AG04450 (cell line): Measurements from ENCODE around the gene TARBP1. TPM values are rescaled to one million over a fixed set of nuclear protein-coding genes. Genes with fewer than 3 reads are reported as not detected.
"Not testable (repeated sequence)": the region's sequence is repeated elsewhere in the genome, so short reads cannot be mapped to it uniquely, and the experiment has no call there.

Source experiments
- CTCF ChIA-PET: fragments of 300-600, 350-600 bp; formaldehyde crosslinking; extraction: SDS; loops from one replicate; lab custom pipeline; 2022; ENCODE audit warnings: antibody characterized with exemption, inconsistent platforms; lab: Charles Lee
- POLR2A ChIA-PET: fragments of 350-600 bp; formaldehyde crosslinking; extraction: SDS; loops from one replicate; lab custom pipeline; 2021; ENCODE audit warnings: antibody characterized with exemption, inconsistent platforms; lab: Yijun Ruan, JAX
- DNase-seq: peaks from one replicate; pipeline ENCODE4 v3.0.0-alpha.2; 2011; ENCODE audit warnings: low read depth, low spot score
- H3K27ac ChIP-seq: one replicate; pipeline ENCODE4 v1.5.1; 2012; ENCODE audit warnings: low read depth, low read length, control low read depth
- H3K27me3 ChIP-seq: one replicate; pipeline ENCODE4 v1.6.0; 2012; ENCODE audit warnings: low read length; ENCODE audit not compliant: control insufficient read depth, insufficient read depth
- H3K4me3 ChIP-seq: 2 replicates; pipeline ENCODE4 v1.5.1; 2011; ENCODE audit warnings: mild to moderate bottlenecking, low read depth, low read length, control low read depth
- H3K9me3 ChIP-seq: 2 replicates; pipeline ENCODE4 v1.5.1; 2012; ENCODE audit warnings: low read length; ENCODE audit not compliant: control insufficient read depth, insufficient read depth
- CTCF ChIP-seq: IDR thresholded peaks from 2 replicates; pipeline ENCODE4 v1.5.1; 2011; ENCODE audit warnings: low read depth, low read length, control low read depth, inconsistent platforms
- polyA plus RNA-seq: library from polyadenylated mRNA; depleted of rRNA; stranded (reverse); fragments of >200 nt; gene quantifications from 2 replicates; pipeline ENCODE4 v1.2.3, GENCODE V29; 2011

The TARBP1 gene
- polyA plus RNA-seq, 1 experiment: 22.6 TPM

DNA sequence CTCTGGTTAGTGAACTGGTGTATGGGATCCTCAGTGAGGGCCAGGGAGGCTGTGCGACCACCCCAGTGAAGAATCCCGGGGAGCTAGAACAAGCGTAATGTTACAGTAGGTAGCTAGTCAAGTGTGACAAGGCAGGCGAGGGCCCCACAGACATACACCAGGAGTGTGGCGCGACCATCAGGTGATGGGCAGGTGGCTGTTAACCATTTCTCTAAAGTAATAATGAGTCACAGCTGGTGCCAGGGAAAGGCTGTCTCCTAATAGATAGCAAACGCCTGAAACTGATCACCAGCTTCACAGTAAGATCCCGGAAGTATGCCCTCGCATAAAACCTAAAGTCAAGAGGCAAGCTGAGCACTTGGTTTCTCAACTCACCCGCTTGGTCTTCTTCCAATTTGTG lies 40.5 kb upstream of the TARBP1 start:
- DNase-seq: no peak
- POLR2A ChIA-PET: no interaction called here
- CTCF ChIA-PET: interaction anchor here (0.8 to 1.2 kb wide), 2 partner anchors 14 to 33 kb away, joined by 3 read pairs; no protein-coding TSS in a partner anchor

DNA sequence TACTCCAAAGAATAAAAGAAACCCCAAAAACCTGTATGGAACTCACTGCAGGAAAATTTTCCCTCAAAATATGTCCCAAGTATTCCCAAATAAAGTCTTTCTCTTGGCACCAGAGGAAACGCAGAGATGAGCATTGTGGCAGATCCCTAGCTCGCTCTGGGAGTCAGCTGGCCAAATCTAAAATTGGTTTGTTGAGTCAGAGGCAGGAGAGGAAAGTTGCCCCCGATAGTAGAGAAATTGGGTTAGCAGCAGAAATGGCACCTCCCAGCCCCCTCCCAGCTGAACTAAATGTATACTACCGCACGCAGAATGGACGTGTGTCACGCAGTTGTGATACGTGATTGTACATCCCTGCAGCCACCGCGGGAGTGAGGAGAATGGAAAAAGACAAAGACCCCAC lies 39.9 kb upstream of the TARBP1 start:
- no peak for TF ChIP-seq CTCF
- Histone ChIP-seq H3K4me3 (no peak overlapping the region), H3K27ac (no peak overlapping the region), H3K27me3 (no peaks in the 10 kb centered on the region), H3K9me3 (no peaks in the 10 kb centered on the region)
- CTCF ChIA-PET: interaction anchor here (0.8 to 1.7 kb wide), 4 partner anchors 9 to 32 kb away, joined by 3 to 9 read pairs (median 4); no protein-coding TSS in a partner anchor
- DNase-seq: no peak
- POLR2A ChIA-PET: interaction anchor here (0.6 kb wide), 1 partner anchor 24 kb away, joined by 4 read pairs; no protein-coding TSS in a partner anchor

More for the DNA sequence above, 40.5 kb upstream of the TARBP1 start:
- TF ChIP-seq CTCF: no peak
- Histone ChIP-seq H3K4me3 (no peak overlapping the region), H3K27me3 (no peaks in the 10 kb centered on the region), H3K9me3 (no peaks in the 10 kb centered on the region), H3K27ac (no peak overlapping the region)

- H3K9me3 ChIP-seq, DNase-seq, H3K27me3 ChIP-seq, H3K4me3 ChIP-seq, H3K27ac ChIP-seq: not testable (repeated sequence)
- ChIA-PET CTCF (interaction anchor here (0.8 to 1.7 kb wide), 2 partner anchors 9 to 19 kb away, joined by 4 to 9 read pairs; no protein-coding TSS in a partner anchor), POLR2A (interaction anchor here (0.6 kb wide), 1 partner anchor 23 kb away, joined by 4 read pairs; no protein-coding TSS in a partner anchor)
Observed at GRCh38 chr1:234518086-234518485, 39.1 kb upstream of the TARBP1 start.

DNA sequence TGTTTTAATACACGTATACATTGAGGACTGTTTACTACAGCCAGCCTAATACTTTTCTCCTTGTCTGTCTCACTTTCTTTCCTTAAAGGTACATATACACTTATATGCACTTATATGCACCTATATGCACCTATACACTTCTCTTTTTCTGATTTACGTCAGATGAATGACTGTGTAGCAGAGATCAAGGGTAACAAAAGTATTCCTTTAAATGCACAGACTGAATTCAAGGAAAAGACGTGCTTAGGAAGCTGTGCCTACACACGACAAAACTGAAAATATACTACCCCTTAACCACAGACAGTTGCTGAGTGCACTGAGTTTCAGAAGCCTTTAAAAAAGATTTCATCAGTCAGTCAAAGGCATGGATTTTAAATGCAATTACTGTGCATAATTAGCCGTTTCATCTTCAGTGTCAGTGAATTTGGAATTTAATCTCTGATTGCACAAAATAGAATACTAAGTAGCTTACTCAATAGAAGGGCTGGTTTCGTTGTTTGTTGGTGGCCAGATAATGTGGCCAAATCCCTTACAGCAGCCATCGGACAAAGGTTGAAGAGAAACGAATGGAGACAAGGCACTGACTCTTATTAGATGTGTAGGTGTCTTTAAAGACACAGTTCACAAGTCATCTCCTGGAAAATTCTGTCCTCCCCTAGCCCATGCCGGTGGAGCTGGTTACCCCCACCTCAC lies 38.3 kb upstream of the TARBP1 start:
- no peak for TF ChIP-seq CTCF
- CTCF ChIA-PET: interaction anchor here (1.7 kb wide), 1 partner anchor 18 kb away, joined by 9 read pairs; no protein-coding TSS in a partner anchor
- no peak for DNase-seq

GRCh38 chr1:234515821-234516241 lies 36.9 kb upstream of the TARBP1 start:
- no peak for DNase-seq
- no peak for TF ChIP-seq CTCF
- no peaks in the 10 kb centered on the region for H3K27me3 ChIP-seq
- POLR2A ChIA-PET: interaction anchor here (0.6 kb wide), 1 partner anchor 589 kb away, joined by 4 read pairs; no protein-coding TSS in a partner anchor
- no peaks in the 10 kb centered on the region for H3K9me3 ChIP-seq
- CTCF ChIA-PET: interaction anchor here (1.0 to 1.4 kb wide), 3 partner anchors 17 to 37 kb away, joined by 4 read pairs; partner anchors contain the start of gene TARBP1
- no peak overlapping the region for H3K27ac ChIP-seq
- no peak overlapping the region for H3K4me3 ChIP-seq

More for the DNA sequence above, 38.3 kb upstream of the TARBP1 start:
- H3K27me3 ChIP-seq: no peaks in the 10 kb centered on the region
- no peaks in the 10 kb centered on the region for H3K9me3 ChIP-seq
- no peak overlapping the region for H3K27ac ChIP-seq
- POLR2A ChIA-PET: no interaction called here
- H3K4me3 ChIP-seq: no peak overlapping the region
